Fibroblast of pulmonary artery (primary cell): ENCODE data around the gene GNAI3.

ENCODE experiments used
- DNase-seq: peaks from one replicate; pipeline ENCODE4 v3.0.0-alpha.2; 2010; ENCODE audit warnings: low read depth
- H3K4me3 ChIP-seq: replicated peaks from 2 replicates; pipeline ENCODE4 v1.5.1; 2011; ENCODE audit warnings: low read depth, mild to moderate bottlenecking, control low read depth, low read length, moderate library complexity
- CTCF ChIP-seq: IDR thresholded peaks from 2 replicates; pipeline ENCODE4 v1.5.1; 2011; ENCODE audit warnings: mild to moderate bottlenecking, control low read depth, low read length, inconsistent platforms; ENCODE audit errors: missing control alignments

The GNAI3 gene

GRCh38 chr1:109531826-109532364 lies 16.5 kb upstream of the GNAI3 start:
- no peak for TF ChIP-seq CTCF
- no peak for DNase-seq
- no peak overlapping the region for H3K4me3 ChIP-seq

- peak; percentile 93 for TF ChIP-seq CTCF
- H3K4me3 ChIP-seq, result no peak overlapping the region
- DNase-seq, result peak; percentile 79
Measured at GRCh38 chr1:109532365-109533136, 15.9 kb upstream of the GNAI3 start.

GRCh38 chr1:109534307-109534858 lies 14.0 kb upstream of the GNAI3 start:
- H3K4me3 ChIP-seq, result no peak overlapping the region
- no peak for DNase-seq
- TF ChIP-seq CTCF, result no peak

DNA sequence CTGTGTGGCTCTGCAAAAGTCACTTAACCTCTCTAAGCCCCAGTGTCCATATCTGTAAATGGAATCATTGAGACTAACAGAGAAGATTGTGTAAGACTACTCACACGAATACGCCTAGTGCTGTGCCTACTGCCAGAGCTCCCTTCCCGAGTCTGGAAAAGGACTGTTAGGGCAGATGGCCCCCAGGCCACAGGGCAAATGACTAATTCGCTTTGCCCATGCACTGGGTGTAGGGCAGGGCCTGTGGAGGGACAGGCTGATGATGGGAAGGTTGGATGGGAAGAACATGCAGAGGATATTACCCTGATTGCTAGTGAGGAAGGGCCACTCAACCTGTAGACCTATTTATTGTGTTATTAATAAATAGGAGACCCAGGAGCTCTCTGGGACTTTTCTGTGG lies 12.9 kb upstream of the GNAI3 start:
- no peak overlapping the region for H3K4me3 ChIP-seq
- DNase-seq, result no peak
- TF ChIP-seq CTCF, result no peak

GRCh38 chr1:109535971-109536491 lies 12.4 kb upstream of the GNAI3 start:
- DNase-seq, result no peak
- no peak for TF ChIP-seq CTCF
- H3K4me3 ChIP-seq, result no peak overlapping the region

DNA sequence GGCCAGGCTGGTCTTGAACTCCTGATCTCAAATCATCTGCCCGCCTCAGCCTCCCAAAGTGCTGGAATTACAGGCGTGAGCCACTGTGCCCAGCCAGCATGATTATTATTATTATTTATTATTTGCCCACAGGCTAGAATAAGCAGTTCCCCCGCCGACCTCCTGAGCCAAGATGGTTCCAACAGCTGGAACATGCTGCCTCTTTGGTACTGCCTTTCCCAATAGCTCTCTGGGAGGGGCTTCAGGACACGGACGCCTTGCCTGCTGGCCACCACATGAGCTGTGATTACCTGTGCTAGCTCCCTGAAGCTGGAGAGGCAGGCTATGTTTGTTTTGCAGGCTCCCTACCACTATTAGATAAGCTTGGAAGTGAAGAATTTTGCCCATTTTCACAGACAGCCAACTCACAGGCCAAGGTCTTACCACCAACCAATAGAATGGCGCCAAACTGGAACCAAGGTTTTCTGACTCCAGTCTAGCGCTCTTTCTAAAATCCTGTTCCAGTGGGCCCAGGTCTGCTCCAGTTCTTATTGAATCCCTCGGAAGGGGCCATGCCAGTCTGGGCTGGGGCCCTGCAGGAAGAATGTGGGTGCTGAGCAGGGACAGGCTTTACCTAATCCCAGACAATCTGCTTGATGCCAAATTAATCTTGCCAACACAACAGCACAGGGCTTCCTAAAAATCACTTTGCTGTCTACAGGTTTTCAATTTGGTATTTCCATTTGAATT lies 10.8 kb upstream of the GNAI3 start:
- no peak for TF ChIP-seq CTCF
- H3K4me3 ChIP-seq, result no peak overlapping the region
- DNase-seq, result no peak
